ENCODE measurements around the gene ANKRD31.

- TF ChIP-seq CTCF (IDR thresholded peaks at IDR 0.05) (no peak), POLR2A (IDR thresholded peaks at IDR 0.05) (no peak)
Measured at GRCh38 chr5:75282581-75282980, 45.9 kb upstream of the ANKRD31 start.
